K562 (cell line): ENCODE measurements around the gene KIAA0040. TPM values are rescaled to one million over a fixed set of nuclear protein-coding genes. Genes with fewer than 3 reads are reported as not detected.
A peak's percentile ranks its signal among the peaks of the same experiment; 100 is the strongest.

ENCODE experiments used
- ATAC-seq: fragments of 200-7000 bp; cut with Tn5 transposase; 3 replicates; pipeline ENCODE4 v1.9.1; 2020; ENCODE audit warnings: moderate library complexity
- BruUV-seq: library from RNA; stranded (reverse); fragments of 400-500 nt; replicated peaks from 2 replicates; lab custom pipeline; 2021; lab: Mats Ljungman, UMichigan
- CTCF ChIA-PET: fragments of 300-600 bp; formaldehyde crosslinking; extraction: SDS; loops from one replicate; lab custom pipeline; 2021; ENCODE audit warnings: low intra/inter-chr PET ratio; lab: Yijun Ruan, JAX
- POLR2A ChIA-PET: fragments of 300-600, 350-650 bp; sonication (Branson Sonifier 250); formaldehyde crosslinking; extraction: SDS; loops from one replicate; lab custom pipeline; 2021; ENCODE audit warnings: antibody characterized with exemption, inconsistent platforms; lab: Yijun Ruan, JAX
- DNase-seq, 4 experiments: peaks; one replicate each; pipeline versions ENCODE4 v3.0.0 to v3.0.0-alpha.2; 2011 to 2018; ENCODE audit warnings: low spot score in 3 of 4, mixed read lengths in 3 of 4; ENCODE audit errors: extremely low read depth in 1 of 4
- FAIRE-seq: peaks from 2 replicates; lab custom pipeline; 2011; peaks lifted over from hg19 to GRCh38; lab: Jason Lieb, UNC
- H2AFZ ChIP-seq: 2 replicates; pipeline ENCODE4 v1.6.0; 2011; ENCODE audit warnings: low read depth, low read length, control low read depth, inconsistent platforms
- H3K27ac ChIP-seq: fragments of 200-600 bp; 3 replicates; pipeline ENCODE4 v1.8.0; 2011; ENCODE audit warnings: low read depth, mild to moderate bottlenecking, control low read depth, inconsistent platforms, low read length, moderate library complexity, mixed read lengths; ENCODE audit errors: extremely low read depth
- H3K27me3 ChIP-seq, 2 experiments: fragments of 300-600 bp in 1 of 2; 2 replicates in 1 of 2; 3 replicates in 1 of 2; pipeline versions ENCODE4 v1.6.0 to v1.8.0; 2011; ENCODE audit warnings: inconsistent platforms in 2 of 2, low read length in 2 of 2, mild to moderate bottlenecking in 1 of 2, mixed read lengths in 1 of 2, moderate library complexity in 1 of 2; ENCODE audit not compliant: control insufficient read depth in 2 of 2, insufficient read depth in 2 of 2
- H3K36me3 ChIP-seq: fragments of 300-600 bp; 3 replicates; pipeline ENCODE4 v1.8.0; 2011; ENCODE audit warnings: mild to moderate bottlenecking, low read length, inconsistent platforms; ENCODE audit not compliant: control insufficient read depth, insufficient read depth
- H3K4me1 ChIP-seq, 2 experiments: fragments of 200-600 bp in 1 of 2; replicated peaks in 1 of 2; 2 replicates in 1 of 2; 3 replicates in 1 of 2; pipeline versions ENCODE4 v1.5.1 to v1.8.0; 2011; ENCODE audit warnings: inconsistent platforms in 2 of 2, low read length in 2 of 2, mild to moderate bottlenecking in 1 of 2, mixed read lengths in 1 of 2, moderate library complexity in 1 of 2; ENCODE audit not compliant: control insufficient read depth in 2 of 2, insufficient read depth in 2 of 2
- H3K4me2 ChIP-seq: 2 replicates; pipeline ENCODE4 v1.6.1; 2011; ENCODE audit warnings: low read length, control low read depth, inconsistent platforms, mixed read lengths; ENCODE audit not compliant: insufficient read depth
- H3K4me3 ChIP-seq: fragments of 200-600 bp; sonication (generic), shearing (Covaris generic); 2 replicates; pipeline ENCODE4 v1.5.1; 2016; ENCODE audit warnings: control low read depth, inconsistent platforms
- H3K79me2 ChIP-seq: fragments of 200-600 bp; 3 replicates; pipeline ENCODE4 v1.8.0; 2011; ENCODE audit warnings: low read length, inconsistent platforms; ENCODE audit not compliant: control insufficient read depth, insufficient read depth
- H3K9ac ChIP-seq, 2 experiments: 2 replicates each; pipeline versions ENCODE4 v1.6.0 to v1.6.1; 2011; ENCODE audit warnings: low read depth in 2 of 2, low read length in 2 of 2, control low read depth in 1 of 2, inconsistent platforms in 1 of 2, mild to moderate bottlenecking in 1 of 2, mixed read lengths in 1 of 2; ENCODE audit not compliant: insufficient read depth in 1 of 2
- H3K9me1 ChIP-seq: one replicate; pipeline ENCODE4 v1.6.0; 2011; ENCODE audit warnings: inconsistent platforms, mild to moderate bottlenecking, low read length, moderate library complexity; ENCODE audit not compliant: control insufficient read depth, insufficient read depth
- H3K9me3 ChIP-seq: replicated peaks from 2 replicates; pipeline ENCODE4 v1.5.1; 2011; ENCODE audit warnings: low read depth, low read length, inconsistent platforms; ENCODE audit not compliant: control insufficient read depth, insufficient read depth
- H4K20me1 ChIP-seq: replicated peaks from 2 replicates; pipeline ENCODE4 v1.6.1; 2011; ENCODE audit warnings: low read length, inconsistent platforms, mixed read lengths; ENCODE audit not compliant: control insufficient read depth, insufficient read depth
- CTCF ChIP-seq, 3 experiments: IDR thresholded peaks in 2 of 3; conservative IDR thresholded peaks in 1 of 3; 2 replicates each; pipeline ENCODE4 v1.5.1; 2011 to 2012; ENCODE audit warnings: low read length in 3 of 3, mild to moderate bottlenecking in 3 of 3, control low read depth in 2 of 3, improper control_type of control experiment in 1 of 3, inconsistent platforms in 1 of 3, low read depth in 1 of 3, mixed read lengths in 1 of 3, moderate library complexity in 1 of 3; ENCODE audit not compliant: insufficient read depth in 2 of 3
- SNIP1 ChIP-seq: fragments of 450-650 bp; IDR thresholded peaks from 2 replicates; pipeline ENCODE4 v1.7.1; 2017; ENCODE audit warnings: low read depth, mild to moderate bottlenecking
- ZNF143 ChIP-seq: sonication (generic); formaldehyde crosslinking; IDR thresholded peaks from 2 replicates; pipeline ENCODE4 v1.9.0; 2022; ENCODE audit warnings: mild to moderate bottlenecking, missing genetic modification reagents
- WGBS: fragments of 100-300 bp; shearing (Covaris generic); methylation state at CpG from one replicate; pipeline ENCODE4 v1.1.6; 2016; ENCODE audit warnings: low coverage, mixed read lengths; ENCODE audit not compliant: insufficient coverage; ENCODE audit errors: missing lambda C conversion rate; 5-methylcytosine and 5-hydroxymethylcytosine counted together
- in situ Hi-C: fragments of 300-500 bp; cut with MboI; formaldehyde crosslinking; loops from 4 replicates; pipeline ENCODE4 v1.15.0; 2018; ENCODE audit warnings: inconsistent platforms, mixed read lengths
- intact Hi-C: fragments of 100-400 bp; cut with micrococcal nuclease; formaldehyde crosslinking; loops from 2 replicates; pipeline ENCODE4 v1.14.2; 2022
- polyA plus RNA-seq, 8 experiments: library from polyadenylated mRNA; depleted of rRNA in 4 of 8; stranded (reverse) in 5 of 8; unstranded in 3 of 8; fragments of >200 nt; fragmentation: Nextera tagmentation in 2 of 8; fragmentation: Illumina TruSeq in 1 of 8; extraction: Ambion mirVana in 2 of 8; extraction: Trizol in 1 of 8; gene quantifications; 2 replicates each; pipeline versions ENCODE4 v1.2.1 to v1.2.3, GENCODE V29; 2011 to 2014; ENCODE audit warnings: inconsistent platforms in 1 of 8, missing spikeins in 1 of 8
- total RNA-seq, 7 experiments: library from RNA; depleted of rRNA in 6 of 7; stranded (reverse); fragments of >200 nt in 6 of 7; fragmentation: Illumina TruSeq in 2 of 7; extraction: Trizol in 2 of 7; gene quantifications; 2 replicates each; pipeline versions ENCODE4 v1.2.1 to v1.2.3, GENCODE V29; 2011 to 2021; ENCODE audit warnings: low replicate concordance in 1 of 7

KIAA0040 gene
- total and polyA plus RNA-seq, 9 of the 15 experiments (the other 6 are each of a cell fraction or from before 2014, with no cell fraction given): 3.4 to 13.6 (median 7.1) TPM

GRCh38 chr1:175116903-175117302 is 75.7 kb downstream of the KIAA0040 start:
- 5% methylated on average over 11 of the region's 11 CpGs for WGBS
- in situ Hi-C loops: no loop called here
- no peak for DNase-seq
- H3K4me3 ChIP-seq: no peak overlapping the region
- no peaks in the 10 kb centered on the region for H3K9me1 ChIP-seq
- FAIRE-seq: no peak
- intact Hi-C loops: no loop called here
- no peak overlapping the region for H3K27ac ChIP-seq
- ATAC-seq: peak; percentile 78
- peaks cover 15 to 27% of the 10 kb centered on the region in 2 experiments for H3K27me3 ChIP-seq
- H3K36me3 ChIP-seq: no peaks in the 10 kb centered on the region
- BruUV-seq: no TSS peak
- no peaks in the 10 kb centered on the region; the same call in 1 of the 2 replicates for H4K20me1 ChIP-seq
- CTCF ChIA-PET: no interaction called here
- H3K4me2 ChIP-seq: no peak overlapping the region
- H3K79me2 ChIP-seq: no peaks in the 10 kb centered on the region
- no peaks in the 10 kb centered on the region for H3K4me1 ChIP-seq
- no peaks in the 10 kb centered on the region for H3K9me3 ChIP-seq
- no peak overlapping the region for H3K9ac ChIP-seq
- POLR2A ChIA-PET: interaction anchor here (0.6 to 1.3 kb wide), 2 partner anchors 15 to 28 kb away, joined by 3 to 4 read pairs; no protein-coding TSS in a partner anchor
- TF ChIP-seq SNIP1: no peak
- 0 out of 6 replicates have a peak, but pooled peaks of 2 of the 3 experiments have one; percentile 7 to 11 for TF ChIP-seq CTCF (IDR thresholded peaks at IDR 0.05 in 2 of 3, conservative IDR thresholded peaks at IDR 0.05 in 1 of 3; ENCODE audit: insufficient read depth in 2 of 3, low read depth in 1 of 3, low read length in 3 of 3)
- no peak for TF ChIP-seq ZNF143 (CRISPR knock-in tag)
- no peak overlapping the region for H2AFZ ChIP-seq
